GM21737 (cell line): ENCODE results near the gene RAB7A.

Experiments used
- ATAC-seq: cut with Tn5 transposase; IDR thresholded peaks from one replicate; pipeline ENCODE4 v1.9.1; 2021; ENCODE audit warnings: mild to moderate bottlenecking, moderate library complexity; ENCODE audit not compliant: unreplicated experiment

Gene RAB7A

GRCh38 chr3:128847666-128848370 lies 121.8 kb downstream of the RAB7A start:
- no peak for ATAC-seq

- ATAC-seq: no peak
These were observed 123.0 kb downstream of the RAB7A start for GRCh38 chr3:128848936-128849335.

- ATAC-seq: no peak
These were observed 124.0 kb downstream of the RAB7A start for GRCh38 chr3:128849911-128850455.

- ATAC-seq: no peak
These were observed 124.6 kb downstream of the RAB7A start for GRCh38 chr3:128850544-128850943.

GRCh38 chr3:128851601-128852000 lies 125.6 kb downstream of the RAB7A start:
- ATAC-seq: no peak

GRCh38 chr3:128853826-128854225 lies 127.8 kb downstream of the RAB7A start:
- ATAC-seq: no peak

GRCh38 chr3:128854475-128854874 lies 128.5 kb downstream of the RAB7A start:
- no peak for ATAC-seq

- no peak for ATAC-seq
These were observed 129.6 kb downstream of the RAB7A start for GRCh38 chr3:128855569-128855968.

GRCh38 chr3:128858167-128858566 lies 132.2 kb downstream of the RAB7A start:
- no peak for ATAC-seq

GRCh38 chr3:128859630-128860029 lies 133.6 kb downstream of the RAB7A start:
- no peak for ATAC-seq

GRCh38 chr3:128861491-128861890 lies 135.5 kb downstream of the RAB7A start:
- no peak for ATAC-seq

GRCh38 chr3:128863560-128863959 lies 137.6 kb downstream of the RAB7A start:
- ATAC-seq: no peak
